HepG2 (cell line): ENCODE measurements around the gene RRAS2. TPM values are rescaled to one million over a fixed set of nuclear protein-coding genes. Genes with fewer than 3 reads are reported as not detected.

ENCODE experiments used
- ARNT ChIP-seq: fragments of 450-650 bp; IDR thresholded peaks from 2 replicates; pipeline ENCODE4 v1.6.1; 2017
- ATF3 ChIP-seq: sonication (generic); formaldehyde crosslinking; IDR thresholded peaks from 2 replicates; pipeline ENCODE4 v1.4.0; 2020; ENCODE audit warnings: missing genetic modification reagents
- CCDC6 ChIP-seq: sonication (generic); formaldehyde crosslinking; IDR thresholded peaks from 2 replicates; pipeline ENCODE4 v1.8.1; 2022; ENCODE audit warnings: mild to moderate bottlenecking, missing genetic modification reagents, moderate library complexity
- DZIP1 ChIP-seq: sonication (generic); formaldehyde crosslinking; IDR thresholded peaks from 2 replicates; pipeline ENCODE4 v1.5.0; 2020; ENCODE audit warnings: mild to moderate bottlenecking, missing genetic modification reagents
- FOXK1 ChIP-seq: sonication (generic); formaldehyde crosslinking; IDR thresholded peaks from 2 replicates; pipeline ENCODE4 v1.4.0; 2020; ENCODE audit warnings: low read depth, missing genetic modification reagents, borderline replicate concordance
- GMEB2 ChIP-seq: IDR thresholded peaks from 2 replicates; pipeline ENCODE4 v1.6.1; 2016; ENCODE audit warnings: missing biosample characterization, missing genetic modification reagents, low read depth
- HHEX ChIP-seq: IDR thresholded peaks from 2 replicates; pipeline ENCODE4 v1.6.1; 2016; ENCODE audit warnings: control low read depth
- IKZF1 ChIP-seq: fragments of 450-650 bp; IDR thresholded peaks from 2 replicates; pipeline ENCODE4 v1.7.1; 2016
- LBX2 ChIP-seq: sonication (generic); formaldehyde crosslinking; IDR thresholded peaks from 2 replicates; pipeline ENCODE4 v1.5.0; 2020; ENCODE audit warnings: missing genetic modification reagents, mild to moderate bottlenecking, borderline replicate concordance
- MEIS1 ChIP-seq: sonication (generic); formaldehyde crosslinking; IDR thresholded peaks from 2 replicates; pipeline ENCODE4 v1.9.0; 2021; ENCODE audit warnings: mild to moderate bottlenecking, missing genetic modification reagents, moderate library complexity, borderline replicate concordance
- MTF1 ChIP-seq: sonication (generic); formaldehyde crosslinking; IDR thresholded peaks from 2 replicates; pipeline ENCODE4 v1.5.0; 2020; ENCODE audit warnings: missing genetic modification reagents
- NBN ChIP-seq: fragments of 450-650 bp; conservative IDR thresholded peaks from 2 replicates; pipeline ENCODE4 v1.6.1; 2017
- NFKBIZ ChIP-seq: IDR thresholded peaks from 2 replicates; pipeline ENCODE4 v1.6.1; 2018; ENCODE audit warnings: missing genetic modification reagents, missing compliant biosample characterization
- PCBP1 ChIP-seq: fragments of 200-400 bp; formaldehyde crosslinking; IDR thresholded peaks from 2 replicates; pipeline ENCODE4 v1.6.1; 2017; ENCODE audit warnings: mild to moderate bottlenecking, low read depth, low read length, borderline replicate concordance
- POLR2AphosphoS2 ChIP-seq: IDR thresholded peaks from 2 replicates; pipeline ENCODE4 v1.6.1; 2011; ENCODE audit warnings: low read depth, low read length, improper control_type of control experiment
- RORA ChIP-seq: sonication (generic); formaldehyde crosslinking; IDR thresholded peaks from 2 replicates; pipeline ENCODE4 v1.5.0; 2020; ENCODE audit warnings: mild to moderate bottlenecking, missing genetic modification reagents, moderate library complexity
- YEATS2 ChIP-seq: sonication (generic); formaldehyde crosslinking; IDR thresholded peaks from 2 replicates; pipeline ENCODE4 v1.4.0; 2020; ENCODE audit warnings: missing genetic modification reagents, borderline replicate concordance
- ZHX1 ChIP-seq: sonication (generic); formaldehyde crosslinking; IDR thresholded peaks from 2 replicates; pipeline ENCODE4 v1.8.1; 2022; ENCODE audit warnings: low read depth, mild to moderate bottlenecking, missing genetic modification reagents
- ZMYM4 ChIP-seq: sonication (generic); formaldehyde crosslinking; IDR thresholded peaks from 2 replicates; pipeline ENCODE4 v1.8.1; 2023; ENCODE audit warnings: mild to moderate bottlenecking, missing genetic modification reagents
- ZNF205 ChIP-seq: IDR thresholded peaks from 2 replicates; pipeline ENCODE4 v1.6.1; 2018; ENCODE audit warnings: missing biosample characterization, missing genetic modification reagents
- ZNF614 ChIP-seq: IDR thresholded peaks from 2 replicates; pipeline ENCODE4 v1.6.1; 2018; ENCODE audit warnings: missing biosample characterization, missing genetic modification reagents, inconsistent platforms, borderline replicate concordance
- ZNF720 ChIP-seq: sonication (generic); formaldehyde crosslinking; IDR thresholded peaks from 2 replicates; pipeline ENCODE4 v1.4.0; 2020; ENCODE audit warnings: missing genetic modification reagents
- ZNF747 ChIP-seq: sonication (generic); formaldehyde crosslinking; IDR thresholded peaks from 2 replicates; pipeline ENCODE4 v1.8.1; 2023; ENCODE audit warnings: missing genetic modification reagents, mild to moderate bottlenecking, borderline replicate concordance
- ZNF788 ChIP-seq: sonication (generic); formaldehyde crosslinking; IDR thresholded peaks from 2 replicates; pipeline ENCODE4 v1.5.0; 2020; ENCODE audit warnings: mild to moderate bottlenecking, missing genetic modification reagents, borderline replicate concordance
- polyA plus RNA-seq, 8 experiments: library from polyadenylated mRNA; depleted of rRNA in 3 of 8; stranded (reverse) in 7 of 8; unstranded in 1 of 8; fragments of >200 nt; fragmentation: Illumina TruSeq in 4 of 8; extraction: Trizol in 4 of 8; gene quantifications; 2 replicates each; pipeline versions ENCODE4 v1.2.1 to v1.2.3, GENCODE V29; 2011 to 2016; ENCODE audit warnings: low read depth in 4 of 8, missing spikeins in 1 of 8, mixed read lengths in 1 of 8; ENCODE audit not compliant: insufficient read depth in 1 of 8
- total RNA-seq, 5 experiments: library from RNA; depleted of rRNA; stranded (reverse); fragments of >200 nt; fragmentation: Illumina TruSeq; extraction: Trizol; gene quantifications; 2 replicates each; pipeline ENCODE4 v1.2.3, GENCODE V29; 2016; ENCODE audit warnings: low read depth in 1 of 5

Gene RRAS2
- total and polyA plus RNA-seq, 2 of the 13 experiments (the other 11 are each of a cell fraction or from before 2014, with no cell fraction given) = 19.0 to 44.1 TPM

GRCh38 chr11:14258221-14258935, 100.6 kb downstream of the RRAS2 start (continued):
- TF ChIP-seq DZIP1 (no peak), NFKBIZ (CRISPR knock-in tag) (no peak), FOXK1 (CRISPR knock-in tag) (no peak), ZHX1 (CRISPR knock-in tag) (no peak), CCDC6 (CRISPR knock-in tag) (no peak), ZNF788 (CRISPR knock-in tag) (no peak), ZNF720 (CRISPR knock-in tag) (no peak), ZMYM4 (CRISPR knock-in tag) (no peak), MTF1 (CRISPR knock-in tag) (no peak), ARNT (no peak), IKZF1 (no peak), GMEB2 (CRISPR knock-in tag) (no peak), NBN (no peak), PCBP1 (no peak), ZNF614 (CRISPR knock-in tag) (no peak), MEIS1 (no peak), LBX2 (CRISPR knock-in tag) (no peak), RORA (CRISPR knock-in tag) (no peak), ATF3 (CRISPR knock-in tag) (no peak), POLR2AphosphoS2 (no peak), ZNF747 (CRISPR knock-in tag) (no peak), YEATS2 (CRISPR knock-in tag) (no peak), ZNF205 (CRISPR knock-in tag) (no peak), HHEX (no peak)
